ENCODE results near the gene ESYT3.
"Not testable (repeated sequence)": the region's sequence is repeated elsewhere in the genome, so short reads cannot be mapped to it uniquely, and the experiment has no call there.

ESYT3 gene

GRCh38 chr3:138495638-138496037, 61.2 kb downstream of the ESYT3 start:
- not testable (repeated sequence) for DNase-seq

- DNase-seq, result no peak
Observed at GRCh38 chr3:138496436-138496835, 62.0 kb downstream of the ESYT3 start.

GRCh38 chr3:138497021-138497420, 62.6 kb downstream of the ESYT3 start:
- no peak for DNase-seq

GRCh38 chr3:138497851-138498250, 63.4 kb downstream of the ESYT3 start:
- no peak for DNase-seq

- DNase-seq, result no peak
Observed at GRCh38 chr3:138498991-138499390, 64.6 kb downstream of the ESYT3 start.

- DNase-seq, result no peak
Observed at GRCh38 chr3:138507524-138507923, 73.1 kb downstream of the ESYT3 start.

- no peak for DNase-seq
Observed at GRCh38 chr3:138509586-138509985, 75.2 kb downstream of the ESYT3 start.

DNA sequence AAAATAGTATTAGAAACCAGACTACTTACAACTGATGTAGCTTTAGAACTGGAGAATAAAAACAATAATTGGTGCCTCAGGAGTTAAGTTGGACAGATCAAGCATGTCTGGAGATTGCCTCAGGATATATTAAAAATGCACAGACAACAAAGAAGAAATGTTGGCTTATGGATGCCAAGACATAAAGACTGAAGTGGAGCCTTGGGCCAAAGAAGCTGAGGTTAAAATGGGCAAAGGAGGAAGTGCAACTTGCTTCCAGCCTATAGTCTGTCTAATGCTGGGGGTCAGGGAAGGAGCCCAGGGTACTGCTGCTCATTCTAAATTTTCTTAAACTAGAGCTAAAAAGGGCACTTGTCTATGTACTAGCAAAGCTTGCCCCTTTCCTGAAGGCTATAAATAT, 77.5 kb downstream of the ESYT3 start:
- no peak for DNase-seq

GRCh38 chr3:138513090-138513843, 78.9 kb downstream of the ESYT3 start:
- no peak for DNase-seq

DNA sequence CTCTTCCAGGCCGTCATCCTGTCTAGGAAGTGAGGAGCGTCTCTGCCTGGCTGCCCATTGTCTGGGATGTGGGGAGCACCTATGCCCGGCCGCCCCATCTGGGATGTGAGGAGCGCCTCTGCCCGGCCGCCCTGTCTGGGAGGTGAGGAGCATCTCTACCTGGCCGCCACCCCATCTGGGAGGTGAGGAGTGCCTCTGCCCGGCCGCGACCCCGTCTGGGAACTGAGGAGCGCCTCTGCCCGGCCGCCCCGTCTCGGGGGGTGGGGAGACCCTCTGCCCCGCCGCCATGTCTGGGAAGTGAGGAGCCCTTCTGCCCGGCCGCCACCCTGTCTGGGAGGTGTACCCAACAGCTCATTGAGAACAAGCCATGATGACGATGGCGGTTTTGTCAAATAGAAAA, 87.0 kb downstream of the ESYT3 start:
- not testable (repeated sequence) for DNase-seq

All from KG1 (cell line).